ENCODE measurements around the gene PRLHR.

The PRLHR gene

GRCh38 chr10:118569882-118570252, 25.6 kb downstream of the PRLHR start:
- no peak for TF ChIP-seq CTCF (conservative IDR thresholded peaks at IDR 0.05; ENCODE audit: low read length)
- no peak for DNase-seq (ENCODE audit: low read depth)
- H3K4me3 ChIP-seq (ENCODE audit: low read length) = no peak overlapping the region

GRCh38 chr10:118569241-118569881, 26.1 kb downstream of the PRLHR start:
- peak; percentile 67 for DNase-seq (ENCODE audit: low read depth)
- H3K4me3 ChIP-seq (ENCODE audit: low read length) = no peak overlapping the region
- TF ChIP-seq CTCF (conservative IDR thresholded peaks at IDR 0.05; ENCODE audit: low read length) = no peak

- peak; percentile 57 for DNase-seq (ENCODE audit: low read depth)
- peak; percentile 81 for TF ChIP-seq CTCF (conservative IDR thresholded peaks at IDR 0.05; ENCODE audit: low read length)
- no peak overlapping the region for H3K4me3 ChIP-seq (ENCODE audit: low read length)
Observed at GRCh38 chr10:118568327-118568848, 27.1 kb downstream of the PRLHR start.

GRCh38 chr10:118567701-118568248, 27.7 kb downstream of the PRLHR start:
- DNase-seq (ENCODE audit: low read depth) = no peak
- H3K4me3 ChIP-seq (ENCODE audit: low read length) = no peak overlapping the region
- no peak for TF ChIP-seq CTCF (conservative IDR thresholded peaks at IDR 0.05; ENCODE audit: low read length)

- no peak for DNase-seq (ENCODE audit: low read depth)
- no peak for TF ChIP-seq CTCF (conservative IDR thresholded peaks at IDR 0.05; ENCODE audit: low read length)
- H3K4me3 ChIP-seq (ENCODE audit: low read length) = no peak overlapping the region
Observed at GRCh38 chr10:118566911-118567310, 28.5 kb downstream of the PRLHR start.

- no peak for DNase-seq (ENCODE audit: low read depth)
- no peak for TF ChIP-seq CTCF (conservative IDR thresholded peaks at IDR 0.05; ENCODE audit: low read length)
- H3K4me3 ChIP-seq (ENCODE audit: low read length) = no peak overlapping the region
Observed at GRCh38 chr10:118565301-118566075, 30.0 kb downstream of the PRLHR start.
